Stimulated activated CD8-positive, alpha-beta memory T cell treated with anti-CD3 and anti-CD28 coated beads, Interleukin-4, amount 100 ng/mL, for 48 hours (primary cell): Measurements from ENCODE around the gene LAMTOR5.
"Not testable (repeated sequence)": the region's sequence is repeated elsewhere in the genome, so short reads cannot be mapped to it uniquely, and the experiment has no call there.

ENCODE experiments used
- DNase-seq: peaks from one replicate; pipeline ENCODE4 v3.0.0-alpha.2; 2020

LAMTOR5 gene

DNA sequence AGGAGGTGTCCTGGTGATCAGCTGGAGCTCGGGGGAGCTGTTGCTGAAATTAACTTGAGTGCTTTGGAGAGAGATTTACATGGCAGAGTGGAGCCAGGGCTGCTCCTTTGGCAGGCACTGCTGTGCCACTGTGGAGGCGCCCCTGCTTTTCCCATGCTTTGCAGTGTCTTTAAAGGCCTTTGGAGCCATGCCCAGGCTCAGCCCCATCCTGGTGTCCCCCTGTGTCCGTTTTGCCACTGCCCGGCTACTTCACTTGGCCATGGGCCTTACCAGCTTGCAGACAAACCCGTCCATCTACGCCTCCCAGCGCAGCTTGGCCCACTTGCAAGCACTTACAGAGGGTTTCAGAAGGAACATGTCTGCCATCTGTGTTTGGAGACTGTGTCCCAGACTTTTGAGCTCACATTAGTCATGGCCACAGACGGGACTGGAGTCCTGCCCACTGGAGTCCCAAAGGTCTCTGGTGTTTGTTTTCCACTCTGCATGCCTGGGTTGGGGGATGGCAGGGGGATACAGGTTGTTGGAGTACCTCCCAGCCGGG lies 18.2 kb upstream of the LAMTOR5 start:
- no peak for DNase-seq

- no peak for DNase-seq
Observed at GRCh38 chr1:110424699-110425611, 17.5 kb upstream of the LAMTOR5 start.

GRCh38 chr1:110420874-110421793 lies 13.6 kb upstream of the LAMTOR5 start:
- peak; percentile 36 for DNase-seq

DNA sequence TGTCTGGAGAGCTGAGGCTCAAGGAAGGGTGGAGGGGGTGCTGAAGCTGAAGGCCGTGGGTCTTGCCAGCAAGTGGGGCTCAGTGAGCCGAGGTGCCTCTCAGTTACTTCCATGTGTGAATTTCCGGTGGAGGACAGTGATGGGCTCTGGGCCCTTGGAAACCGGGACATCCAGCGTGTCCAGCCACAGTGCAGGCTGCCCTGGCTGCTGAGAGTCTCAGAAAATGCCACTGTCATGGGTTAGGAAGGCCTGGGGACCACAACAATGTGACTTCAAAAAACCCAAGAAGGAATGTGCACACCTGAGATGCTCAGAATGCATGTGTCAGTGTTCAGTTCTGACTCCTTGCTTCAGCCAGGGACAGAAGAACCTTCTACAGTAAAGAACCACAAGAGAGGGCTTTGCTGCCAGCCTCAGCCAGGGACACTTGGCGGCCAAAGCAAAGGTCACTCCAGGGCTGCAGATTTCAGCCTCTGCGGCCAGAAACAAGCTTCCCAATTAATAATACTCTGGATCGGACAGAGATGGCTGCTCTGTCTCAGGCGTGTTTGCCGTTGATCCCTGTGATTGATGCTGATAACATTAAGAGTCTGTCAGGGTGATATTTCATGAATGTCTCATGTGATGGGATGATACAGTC lies 12.6 kb upstream of the LAMTOR5 start:
- DNase-seq: no peak

GRCh38 chr1:110418729-110419128 lies 11.2 kb upstream of the LAMTOR5 start:
- DNase-seq: no peak

- not testable (repeated sequence) for DNase-seq
Observed at GRCh38 chr1:110413045-110413444, 5.6 kb upstream of the LAMTOR5 start.

GRCh38 chr1:110412576-110412975 lies 5.1 kb upstream of the LAMTOR5 start:
- peak; percentile 72 for DNase-seq

DNA sequence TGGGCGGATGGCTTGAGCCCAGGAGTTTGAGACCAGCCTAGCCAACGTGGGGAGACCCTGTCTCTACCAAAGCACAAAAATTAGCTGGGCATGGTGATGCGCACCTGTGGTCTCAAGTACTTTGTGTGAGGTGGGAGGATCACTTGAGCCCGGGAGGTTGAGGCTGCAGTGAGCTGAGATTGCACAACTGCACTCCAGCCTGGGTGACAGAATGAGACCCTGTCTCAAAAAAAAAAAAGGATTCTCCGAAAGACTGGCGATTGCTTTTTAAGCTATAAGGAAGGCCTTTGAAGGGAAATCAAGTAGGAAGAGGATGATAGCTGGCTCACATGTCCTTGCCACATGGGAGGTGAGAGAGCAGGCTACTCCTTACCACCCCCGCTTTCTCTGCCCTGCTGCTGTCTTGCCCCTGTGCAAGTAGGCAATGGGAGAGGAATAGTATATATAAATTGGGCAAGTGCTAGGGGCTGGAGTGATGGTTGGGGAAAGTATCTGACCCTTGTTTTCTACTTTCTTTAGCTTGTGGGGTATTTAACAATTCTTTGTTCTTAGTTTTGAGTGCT lies 3.8 kb upstream of the LAMTOR5 start:
- no peak for DNase-seq

GRCh38 chr1:110409316-110409715 lies 1.8 kb upstream of the LAMTOR5 start:
- no peak for DNase-seq

DNA sequence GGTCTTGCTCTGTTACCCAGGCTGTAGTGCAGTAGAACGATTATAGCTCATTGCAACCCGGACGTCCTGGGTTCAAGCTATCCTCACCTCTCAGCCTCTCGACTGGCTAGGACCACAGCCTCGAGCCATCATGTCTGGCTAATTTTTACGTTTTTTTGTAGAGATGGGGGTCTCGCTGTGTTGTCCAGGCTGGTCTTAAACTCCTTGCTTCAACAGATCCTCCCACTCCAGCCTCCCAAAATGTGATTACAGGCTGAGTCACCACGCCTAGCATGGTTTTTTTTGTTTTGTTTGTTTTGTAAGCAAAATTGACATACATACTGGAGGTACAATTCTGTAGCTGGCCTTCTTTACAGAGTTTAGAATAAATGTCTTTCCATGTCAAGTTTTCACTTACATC lies 994 bp upstream of the LAMTOR5 start:
- no peak for DNase-seq

- DNase-seq: not testable (repeated sequence)
Observed at GRCh38 chr1:110406407-110406806, 1.1 kb downstream of the LAMTOR5 start.

GRCh38 chr1:110404401-110404800 lies 3.1 kb downstream of the LAMTOR5 start:
- DNase-seq: no peak

DNA sequence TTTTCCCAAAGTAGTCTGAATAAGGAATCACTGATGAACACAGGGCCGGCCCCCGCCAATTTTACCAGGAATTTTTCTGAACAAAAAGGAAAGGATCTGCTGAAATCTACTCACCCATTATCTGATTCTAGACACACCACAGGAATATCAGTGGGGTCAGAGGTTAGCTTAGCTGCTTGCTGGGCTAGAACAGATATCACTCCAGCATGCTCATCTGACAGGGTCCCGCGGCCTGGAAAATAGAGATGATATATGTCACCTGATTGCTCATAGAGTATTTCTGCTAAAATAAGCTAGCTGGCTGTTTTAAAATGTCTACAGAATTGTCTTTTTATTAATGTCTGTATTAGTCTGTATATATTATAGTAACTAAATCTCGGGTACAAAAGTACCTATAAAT lies 3.7 kb downstream of the LAMTOR5 start:
- no peak for DNase-seq

GRCh38 chr1:110396259-110396958 lies 11.1 kb downstream of the LAMTOR5 start:
- not testable (repeated sequence) for DNase-seq

GRCh38 chr1:110394493-110394820 lies 13.0 kb downstream of the LAMTOR5 start:
- DNase-seq: no peak

- DNase-seq: no peak
Observed at GRCh38 chr1:110393691-110394492, 13.6 kb downstream of the LAMTOR5 start.

- no peak for DNase-seq
Observed at GRCh38 chr1:110393286-110393685, 14.2 kb downstream of the LAMTOR5 start.

GRCh38 chr1:110390692-110391245 lies 16.7 kb downstream of the LAMTOR5 start, which contains the start of gene SLC16A4:
Gene SLC16A4, minus strand, starts transcription at chr1:110391026. Its CDS starts 1,703 bp downstream, at chr1:110389323.
- DNase-seq: no peak

DNA sequence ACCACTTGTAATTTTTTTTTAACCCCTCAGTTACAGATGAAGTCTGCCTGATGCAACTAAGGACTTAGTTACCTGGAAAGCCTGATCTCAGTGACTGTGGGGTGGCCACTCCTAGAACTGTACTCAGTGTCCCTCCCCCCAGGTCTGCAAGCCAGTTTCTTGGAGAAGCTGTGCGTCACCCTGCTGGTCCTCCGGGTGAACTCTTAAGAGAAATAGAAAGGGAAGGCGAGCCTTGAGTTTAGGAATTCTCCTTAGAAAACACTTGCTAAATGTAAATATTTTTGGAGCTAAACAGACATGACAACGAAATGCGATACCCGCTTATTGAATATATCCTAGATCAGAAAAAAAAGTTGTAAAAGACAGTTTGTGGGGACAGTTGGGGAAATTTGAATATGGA lies 17.4 kb downstream of the LAMTOR5 start:
- no peak for DNase-seq

DNA sequence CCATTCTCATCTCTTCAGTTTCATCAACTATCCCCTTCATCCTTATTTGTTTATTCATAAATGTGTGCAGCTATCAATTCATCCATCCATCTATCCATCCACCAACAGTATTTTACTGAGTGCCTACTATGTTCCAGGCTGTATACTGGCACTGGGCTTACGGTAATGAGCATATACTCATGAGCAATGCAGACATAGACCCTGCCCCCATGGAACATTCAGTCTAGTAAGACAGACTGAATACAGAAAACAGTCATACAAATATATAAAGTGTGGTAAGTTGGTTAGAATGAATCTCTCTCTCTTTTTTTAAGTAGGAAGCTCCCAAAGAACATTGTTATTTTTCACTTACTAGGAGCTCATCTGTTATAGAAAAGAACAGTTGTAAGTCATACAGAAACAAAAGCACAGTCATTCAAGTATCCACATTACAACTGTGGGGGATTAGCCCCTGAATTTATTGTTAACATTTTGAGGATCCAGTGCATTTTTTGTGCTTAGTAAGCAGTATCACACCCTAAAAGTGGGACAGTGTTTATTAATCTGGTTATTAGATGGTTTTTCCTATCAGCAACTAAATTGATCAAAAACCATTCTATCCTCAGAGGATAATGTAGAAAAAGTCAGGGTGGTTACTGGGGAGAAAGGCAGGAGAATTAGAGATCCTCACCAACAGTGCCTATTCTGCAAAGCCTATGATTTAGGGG lies 20.3 kb downstream of the LAMTOR5 start:
- DNase-seq: no peak
